Activated CD4-positive, alpha-beta T cell treated with anti-CD3 and anti-CD28 coated beads for 36 hours (primary cell): ENCODE data around the gene NUP98. TPM values are rescaled to one million over a fixed set of nuclear protein-coding genes. Genes with fewer than 3 reads are reported as not detected.
A peak's percentile ranks its signal among the peaks of the same experiment; 100 is the strongest.
"Not testable (repeated sequence)": the region's sequence is repeated elsewhere in the genome, so short reads cannot be mapped to it uniquely, and the experiment has no call there.

Experiments
- ATAC-seq: fragments of 200-7000 bp; cut with Tn5 transposase; one replicate; pipeline ENCODE4 v1.10.0; 2021; ENCODE audit warnings: mild to moderate bottlenecking, moderate library complexity
- CTCF ChIA-PET: fragments of 350-600 bp; sonication (Branson Sonifier 250); formaldehyde crosslinking; loops from one replicate; lab custom pipeline; 2021; ENCODE audit warnings: antibody characterized with exemption; lab: Charles Lee
- POLR2A ChIA-PET: fragments of 350-600 bp; sonication (Branson Sonifier 250); formaldehyde crosslinking; loops from one replicate; lab custom pipeline; 2021; ENCODE audit warnings: antibody characterized with exemption, inconsistent platforms; lab: Charles Lee
- DNase-seq: peaks from one replicate; pipeline ENCODE4 v3.0.0-alpha.2; 2020
- H3K27ac Mint-ChIP-seq: one replicate; pipeline ENCODE4 v1.8.0; 2021; ENCODE audit warnings: mixed read lengths
- H3K27me3 Mint-ChIP-seq: one replicate; pipeline ENCODE4 v1.8.0; 2021; ENCODE audit warnings: mixed read lengths
- H3K36me3 Mint-ChIP-seq: one replicate; pipeline ENCODE4 v1.8.0; 2021; ENCODE audit warnings: low read depth, mixed read lengths
- H3K4me1 Mint-ChIP-seq: one replicate; pipeline ENCODE4 v1.8.0; 2021; ENCODE audit warnings: mixed read lengths
- H3K4me3 Mint-ChIP-seq: one replicate; pipeline ENCODE4 v1.8.0; 2021; ENCODE audit warnings: mild to moderate bottlenecking, moderate library complexity, mixed read lengths
- H3K9me3 Mint-ChIP-seq: one replicate; pipeline ENCODE4 v1.8.0; 2021; ENCODE audit warnings: low read depth, mixed read lengths
- intact Hi-C, 2 experiments: fragments of 100-400 bp; cut with DNase I in 1 of 2; cut with micrococcal nuclease in 1 of 2; formaldehyde crosslinking; loops; one replicate each; pipeline versions ENCODE4 v1.14.2 to v1.15.1; 2022 to 2024; cut with DNase I, micrococcal nuclease
- total RNA-seq, 2 experiments: library from RNA; stranded (reverse); gene quantifications; one replicate each; pipeline ENCODE4 v1.2.3, GENCODE V29; 2021

NUP98 gene
- total RNA-seq, 2 experiments from 2014 or later: 96.0 to 134 TPM

DNA sequence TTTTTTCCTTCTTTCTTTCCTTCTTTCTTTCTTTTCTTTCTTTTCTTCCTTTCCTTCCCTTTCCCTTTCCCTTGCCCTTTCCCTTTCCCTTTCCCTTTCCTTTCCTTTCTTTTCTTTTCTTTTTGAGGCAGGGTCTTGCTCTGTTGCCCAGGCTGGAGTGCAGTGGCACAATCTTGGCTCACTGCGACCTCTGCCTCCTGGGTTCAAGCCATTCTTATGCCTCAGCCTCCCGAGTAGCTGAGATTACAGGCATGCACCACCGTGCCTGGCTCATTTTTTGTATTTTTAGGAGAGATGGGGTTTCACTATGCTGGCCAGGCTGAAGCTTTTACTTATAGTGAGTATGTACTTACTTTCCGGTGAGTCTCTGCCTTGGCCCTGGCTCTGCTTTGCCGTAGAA lies 17.5 kb upstream of the NUP98 start:
- ATAC-seq, H3K27me3 Mint-ChIP-seq, intact Hi-C loops, H3K4me1 Mint-ChIP-seq, CTCF ChIA-PET, H3K4me3 Mint-ChIP-seq, H3K27ac Mint-ChIP-seq, DNase-seq, H3K36me3 Mint-ChIP-seq, H3K9me3 Mint-ChIP-seq: not testable (repeated sequence)
- POLR2A ChIA-PET: interaction anchor here (0.6 kb wide), 1 partner anchor 14 kb away, joined by 6 read pairs; no protein-coding TSS in a partner anchor

GRCh38 chr11:3810951-3811350 lies 13.6 kb upstream of the NUP98 start:
- intact Hi-C loops: no loop called here
- ChIA-PET CTCF (interaction anchor here (0.7 to 5.5 kb wide), 6 partner anchors 13 to 262 kb away, joined by 3 to 47 read pairs (median 4); partner anchors contain the start of gene NUP98), POLR2A (no interaction called here)
- Mint-ChIP-seq H3K9me3 (no peaks in the 10 kb centered on the region), H3K27me3 (no peaks in the 10 kb centered on the region), H3K4me3 (no peak overlapping the region), H3K27ac (no peak overlapping the region), H3K4me1 (peaks cover 17% of the 10 kb centered on the region), H3K36me3 (peaks cover 4% of the 10 kb centered on the region)
- DNase-seq (no peak), ATAC-seq (no peak)

DNA sequence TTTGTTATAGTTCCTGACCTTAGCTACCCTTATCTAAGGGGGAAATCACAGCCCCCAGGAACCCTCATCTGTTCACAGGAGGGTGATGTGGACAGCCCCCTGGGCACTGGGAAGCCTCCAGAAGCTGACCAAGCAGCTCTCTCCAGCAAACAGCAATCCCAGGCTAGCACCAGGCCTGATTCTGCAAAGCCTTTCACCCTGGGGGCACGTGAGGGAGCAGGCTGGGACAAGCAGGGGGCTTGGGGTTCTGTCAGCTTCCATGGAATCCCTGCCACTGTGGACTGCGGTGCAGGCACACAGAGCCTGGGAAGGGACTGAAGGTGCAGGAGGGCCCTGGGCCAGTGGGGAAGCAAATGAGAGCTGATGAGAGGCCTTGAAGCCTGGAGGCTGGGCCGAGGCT lies 13.1 kb upstream of the NUP98 start:
- Mint-ChIP-seq H3K27me3 (no peaks in the 10 kb centered on the region), H3K4me3 (no peak overlapping the region)
- no peak for DNase-seq

GRCh38 chr11:3809624-3809928 lies 12.2 kb upstream of the NUP98 start:
- Mint-ChIP-seq H3K27me3 (no peaks in the 10 kb centered on the region), H3K4me3 (no peak overlapping the region), H3K9me3 (no peaks in the 10 kb centered on the region), H3K36me3 (peaks cover 4% of the 10 kb centered on the region), H3K27ac (no peak overlapping the region), H3K4me1 (peaks cover 17% of the 10 kb centered on the region)
- no peak for DNase-seq
- intact Hi-C loops: loop anchor here (2.0 to 10.0 kb wide), 5 partner anchors 25 to 355 kb away; no protein-coding TSS in a partner anchor
- CTCF ChIA-PET: interaction anchor here (0.9 to 5.5 kb wide), 18 partner anchors 9 to 286 kb away, joined by 3 to 47 read pairs (median 6); partner anchors contain the start of gene NUP98
- POLR2A ChIA-PET: interaction anchor here (0.6 to 1.8 kb wide), 2 partner anchors 12 to 24 kb away, joined by 5 to 7 read pairs; partner anchors contain the start of gene NUP98
- ATAC-seq: no peak

More for the DNA sequence above, 13.1 kb upstream of the NUP98 start:
- no peak for ATAC-seq
- Mint-ChIP-seq H3K36me3 (peaks cover 4% of the 10 kb centered on the region), H3K4me1 (peaks cover 17% of the 10 kb centered on the region), H3K9me3 (no peaks in the 10 kb centered on the region), H3K27ac (no peak overlapping the region)
- intact Hi-C loops: no loop called here
- CTCF ChIA-PET: interaction anchor here (0.7 to 5.5 kb wide), 6 partner anchors 12 to 263 kb away, joined by 3 to 47 read pairs (median 4); partner anchors contain the start of gene NUP98
- POLR2A ChIA-PET: interaction anchor here (1.8 kb wide), 1 partner anchor 13 kb away, joined by 5 read pairs; the partner anchor contains the start of gene NUP98

DNA sequence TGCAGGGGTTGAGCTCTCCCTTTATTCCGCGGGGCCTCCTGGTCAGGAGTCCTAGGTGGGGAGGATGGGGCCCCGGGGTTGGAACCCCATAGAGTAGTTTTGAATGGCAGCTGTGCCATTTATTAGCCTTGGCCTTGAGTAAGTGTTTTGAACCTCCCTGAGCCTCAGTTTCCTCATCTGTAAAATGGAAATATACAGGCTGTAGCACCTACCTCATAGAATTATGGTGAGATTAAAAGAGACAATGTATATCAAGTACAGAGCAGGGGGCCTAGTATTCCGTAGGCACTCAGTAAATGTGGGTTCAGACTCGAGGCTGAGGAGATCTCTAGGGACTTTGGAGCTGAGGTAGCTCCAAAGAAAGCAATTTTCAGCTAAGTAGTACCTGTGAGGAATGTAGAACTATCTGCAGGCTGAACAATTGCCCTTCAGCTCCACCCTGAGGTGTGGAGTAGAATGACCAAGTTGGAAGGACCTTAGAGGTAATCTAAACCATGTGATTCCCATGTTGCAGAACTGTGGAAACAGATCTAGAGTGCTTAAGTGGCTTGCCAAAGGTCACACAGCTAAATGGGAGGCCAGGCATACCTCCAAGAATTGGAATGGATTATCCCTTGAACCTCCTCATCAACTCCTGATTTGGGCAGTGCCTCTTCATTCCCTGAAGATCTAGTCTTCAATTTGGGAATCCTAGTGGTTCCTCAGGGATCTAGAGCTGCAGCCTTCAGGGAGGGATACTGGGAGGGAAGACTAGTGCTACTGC lies 11.7 kb upstream of the NUP98 start:
- peak overlapping the region; percentile 93 for H3K4me3 Mint-ChIP-seq
- peaks cover 22% of the 10 kb centered on the region for H3K4me1 Mint-ChIP-seq
- peak; percentile 61 for DNase-seq
- ATAC-seq: peak; percentile 82
- peaks cover 3% of the 10 kb centered on the region for H3K36me3 Mint-ChIP-seq
- POLR2A ChIA-PET: interaction anchor here (0.6 to 1.8 kb wide), 2 partner anchors 11 to 24 kb away, joined by 5 to 7 read pairs; partner anchors contain the start of gene NUP98
- intact Hi-C loops: loop anchor here (1.0 to 10.0 kb wide), 8 partner anchors 12 to 354 kb away; partner anchors contain the start of gene NUP98 (in 2 of the 2)
- peak overlapping the region; percentile 66 for H3K27ac Mint-ChIP-seq
- no peaks in the 10 kb centered on the region for H3K9me3 Mint-ChIP-seq
- H3K27me3 Mint-ChIP-seq: no peaks in the 10 kb centered on the region
- CTCF ChIA-PET: interaction anchor here (0.6 to 5.5 kb wide), 33 partner anchors 10 to 286 kb away, joined by 3 to 47 read pairs (median 4); partner anchors contain the start of gene NUP98

GRCh38 chr11:3807909-3808860 lies 10.8 kb upstream of the NUP98 start, which contains the start of gene PGAP2:
PGAP2 (plus strand) TSS chr11:3808560; CDS start chr11:3811260, 2,700 bp downstream.
- peak within 1 kb of the TSS; percentile 93 for H3K4me3 Mint-ChIP-seq
- ChIA-PET CTCF (interaction anchor here (0.6 to 5.5 kb wide), 41 partner anchors 10 to 293 kb away, joined by 3 to 47 read pairs (median 4); partner anchors contain the start of gene NUP98), POLR2A (interaction anchor here (1.2 to 1.8 kb wide), 2 partner anchors 10 to 29 kb away, joined by 3 to 5 read pairs; partner anchors contain the start of gene NUP98)
- DNase-seq: peak; percentile 77
- intact Hi-C loops: loop anchor here (1.0 to 10.0 kb wide), 8 partner anchors 11 to 353 kb away; partner anchors contain the start of gene NUP98 (in 2 of the 2)
- ATAC-seq: peak; percentile 78
- peaks cover 3% of the 10 kb centered on the region for H3K36me3 Mint-ChIP-seq
- no peaks in the 10 kb centered on the region for H3K27me3 Mint-ChIP-seq
- no peaks in the 10 kb centered on the region for H3K9me3 Mint-ChIP-seq
- H3K27ac Mint-ChIP-seq: peak within 1 kb of the TSS; percentile 94
- peaks cover 24% of the 10 kb centered on the region for H3K4me1 Mint-ChIP-seq

- POLR2A ChIA-PET: no interaction called here
- CTCF ChIA-PET: interaction anchor here (0.7 to 1.1 kb wide), 3 partner anchors 8 to 255 kb away, joined by 3 to 4 read pairs (median 3); no protein-coding TSS in a partner anchor
- no peaks in the 10 kb centered on the region for H3K9me3 Mint-ChIP-seq
- H3K4me1 Mint-ChIP-seq: peaks cover 20% of the 10 kb centered on the region
- no peak for ATAC-seq
- intact Hi-C loops: loop anchor here in 1 of 2 experiments (10.0 kb wide), 1 partner anchor 349 kb away; no protein-coding TSS in a partner anchor
- H3K27ac Mint-ChIP-seq: no peak overlapping the region
- no peaks in the 10 kb centered on the region for H3K36me3 Mint-ChIP-seq
- no peaks in the 10 kb centered on the region for H3K27me3 Mint-ChIP-seq
- DNase-seq: no peak
- no peak overlapping the region for H3K4me3 Mint-ChIP-seq
Observed at GRCh38 chr11:3803726-3804495, 6.6 kb upstream of the NUP98 start.

GRCh38 chr11:3802011-3802790 lies 4.8 kb upstream of the NUP98 start:
- intact Hi-C loops: loop anchor here in 1 of 2 experiments (10.0 kb wide), 1 partner anchor 347 kb away; no protein-coding TSS in a partner anchor
- Mint-ChIP-seq H3K4me3 (no peak overlapping the region), H3K27me3 (no peaks in the 10 kb centered on the region), H3K9me3 (no peaks in the 10 kb centered on the region), H3K36me3 (peaks cover 5% of the 10 kb centered on the region), H3K4me1 (peaks cover 18% of the 10 kb centered on the region), H3K27ac (no peak overlapping the region)
- ChIA-PET POLR2A (no interaction called here), CTCF (interaction anchor here (0.6 to 1.0 kb wide), 2 partner anchors 80 to 270 kb away, joined by 3 read pairs; no protein-coding TSS in a partner anchor)
- ATAC-seq: no peak
- no peak for DNase-seq

DNA sequence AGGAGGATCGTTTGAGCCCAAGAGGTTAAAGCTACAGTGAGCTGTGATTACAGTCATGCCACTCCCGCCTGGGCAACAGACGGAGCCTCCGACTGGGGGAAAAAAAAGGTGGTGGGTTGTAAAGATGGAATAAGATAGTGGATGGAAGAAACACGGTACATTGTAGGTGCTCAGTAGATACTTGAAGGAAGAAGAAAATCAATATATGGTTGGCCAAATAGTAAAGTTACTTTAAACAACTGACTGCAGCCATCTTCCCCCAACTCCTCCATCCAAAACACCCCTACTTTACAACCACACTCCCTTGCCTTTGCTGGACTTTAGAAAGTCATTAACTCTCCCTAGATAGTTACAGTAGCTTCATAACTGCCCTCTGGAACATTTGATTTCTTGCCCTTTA lies 2.5 kb upstream of the NUP98 start:
- Mint-ChIP-seq H3K4me1 (peaks cover 31% of the 10 kb centered on the region), H3K9me3 (no peaks in the 10 kb centered on the region), H3K36me3 (peaks cover 20% of the 10 kb centered on the region), H3K27ac (peak overlapping the region; percentile 5), H3K27me3 (no peaks in the 10 kb centered on the region), H3K4me3 (no peak overlapping the region)
- POLR2A ChIA-PET: interaction anchor here (0.6 kb wide), 1 partner anchor 8 kb away, joined by 4 read pairs; no protein-coding TSS in a partner anchor
- CTCF ChIA-PET: interaction anchor here (0.9 to 3.5 kb wide), 4 partner anchors 9 to 36 kb away, joined by 3 to 33 read pairs (median 4); partner anchors contain the start of gene PGAP2
- ATAC-seq: no peak
- intact Hi-C loops: loop anchor here in 1 of 2 experiments (5.0 to 10.0 kb wide), 3 partner anchors 345 to 743 kb away; partner anchors contain the start of genes CARS1 and ZNF195
- DNase-seq: no peak
